ENCODE measurements around the gene TEAD2.
"Not testable (repeated sequence)": the region's sequence is repeated elsewhere in the genome, so short reads cannot be mapped to it uniquely, and the experiment has no call there.

Gene TEAD2

GRCh38 chr19:49331616-49332055, 30.6 kb downstream of the TEAD2 start:
- DNase-seq (ENCODE audit: low read depth): peak; percentile 54

GRCh38 chr19:49331187-49331586, 31.0 kb downstream of the TEAD2 start:
- DNase-seq (ENCODE audit: low read depth): not testable (repeated sequence)

GRCh38 chr19:49328741-49329140, 33.5 kb downstream of the TEAD2 start:
- DNase-seq (ENCODE audit: low read depth): no peak

- DNase-seq (ENCODE audit: low read depth): no peak
Measured at GRCh38 chr19:49327878-49328544, 34.2 kb downstream of the TEAD2 start.

GRCh38 chr19:49326165-49326704, 36.0 kb downstream of the TEAD2 start:
- no peak for DNase-seq (ENCODE audit: low read depth)

GRCh38 chr19:49325756-49326155, 36.5 kb downstream of the TEAD2 start:
- DNase-seq (ENCODE audit: low read depth): not testable (repeated sequence)

GRCh38 chr19:49324801-49325576, 37.2 kb downstream of the TEAD2 start, which contains the start of gene SLC6A16:
Gene SLC6A16 (minus strand): TSS chr19:49325191. CDS start chr19:49311347, 13,844 bp downstream.
- no peak for DNase-seq (ENCODE audit: low read depth)

- DNase-seq (ENCODE audit: low read depth): no peak
Measured at GRCh38 chr19:49318296-49318695, 43.9 kb downstream of the TEAD2 start.

GRCh38 chr19:49316284-49316683, 45.9 kb downstream of the TEAD2 start:
- no peak for DNase-seq (ENCODE audit: low read depth)

GRCh38 chr19:49315111-49315510, 47.1 kb downstream of the TEAD2 start:
- no peak for DNase-seq (ENCODE audit: low read depth)

- no peak for DNase-seq (ENCODE audit: low read depth)
Measured at GRCh38 chr19:49309087-49309486, 53.1 kb downstream of the TEAD2 start.

- not testable (repeated sequence) for DNase-seq (ENCODE audit: low read depth)
Measured at GRCh38 chr19:49306734-49307133, 55.5 kb downstream of the TEAD2 start.

GRCh38 chr19:49301866-49302252, 60.4 kb downstream of the TEAD2 start:
- no peak for DNase-seq (ENCODE audit: low read depth)

GRCh38 chr19:49301165-49301865, 60.9 kb downstream of the TEAD2 start:
- DNase-seq (ENCODE audit: low read depth): peak; percentile 44

- DNase-seq (ENCODE audit: low read depth): not testable (repeated sequence)
Measured at GRCh38 chr19:49298653-49299052, 63.6 kb downstream of the TEAD2 start.

GRCh38 chr19:49297403-49297802, 64.8 kb downstream of the TEAD2 start:
- no peak for DNase-seq (ENCODE audit: low read depth)

- no peak for DNase-seq (ENCODE audit: low read depth)
Measured at GRCh38 chr19:49295208-49295880, 66.9 kb downstream of the TEAD2 start.

- DNase-seq (ENCODE audit: low read depth): no peak
Measured at GRCh38 chr19:49294401-49294800, 67.8 kb downstream of the TEAD2 start.
